ENCODE measurements around the gene UBXN1.

The UBXN1 gene

DNA sequence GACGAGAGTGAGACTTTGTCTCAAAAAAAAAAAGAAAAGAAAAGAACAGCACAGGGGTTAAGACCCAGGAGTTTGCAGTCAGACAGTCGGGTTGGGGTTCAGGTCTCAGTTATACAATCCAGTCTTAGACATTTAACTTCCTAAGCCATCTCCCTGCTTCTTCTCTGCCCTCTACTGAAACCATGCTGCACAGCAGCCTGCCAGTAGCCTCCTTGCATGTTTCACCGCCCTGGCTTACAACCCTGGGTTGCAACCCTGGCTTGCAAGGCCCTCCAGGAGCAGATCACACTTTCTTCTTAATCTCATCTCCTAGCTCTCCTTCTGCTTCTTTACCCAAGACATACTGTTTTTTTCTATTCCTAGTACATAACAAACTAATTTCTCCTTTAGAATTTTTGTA, 51.2 kb downstream of the UBXN1 start:
- POLR2A ChIA-PET: interaction anchor here (1.0 kb wide), 1 partner anchor 36 kb away, joined by 3 read pairs; the partner anchor contains the start of gene TUT1

More for the DNA sequence above, 51.2 kb downstream of the UBXN1 start:
- DNase-seq (ENCODE audit: low read depth, low spot score): no peak
- CTCF ChIA-PET: interaction anchor here (1.0 to 1.5 kb wide), 2 partner anchors 17 to 34 kb away, joined by 3 to 4 read pairs; no protein-coding TSS in a partner anchor
- H3K4me3 ChIP-seq (ENCODE audit: low read depth, low read length): no peak overlapping the region
- TF ChIP-seq, protein P1, sequence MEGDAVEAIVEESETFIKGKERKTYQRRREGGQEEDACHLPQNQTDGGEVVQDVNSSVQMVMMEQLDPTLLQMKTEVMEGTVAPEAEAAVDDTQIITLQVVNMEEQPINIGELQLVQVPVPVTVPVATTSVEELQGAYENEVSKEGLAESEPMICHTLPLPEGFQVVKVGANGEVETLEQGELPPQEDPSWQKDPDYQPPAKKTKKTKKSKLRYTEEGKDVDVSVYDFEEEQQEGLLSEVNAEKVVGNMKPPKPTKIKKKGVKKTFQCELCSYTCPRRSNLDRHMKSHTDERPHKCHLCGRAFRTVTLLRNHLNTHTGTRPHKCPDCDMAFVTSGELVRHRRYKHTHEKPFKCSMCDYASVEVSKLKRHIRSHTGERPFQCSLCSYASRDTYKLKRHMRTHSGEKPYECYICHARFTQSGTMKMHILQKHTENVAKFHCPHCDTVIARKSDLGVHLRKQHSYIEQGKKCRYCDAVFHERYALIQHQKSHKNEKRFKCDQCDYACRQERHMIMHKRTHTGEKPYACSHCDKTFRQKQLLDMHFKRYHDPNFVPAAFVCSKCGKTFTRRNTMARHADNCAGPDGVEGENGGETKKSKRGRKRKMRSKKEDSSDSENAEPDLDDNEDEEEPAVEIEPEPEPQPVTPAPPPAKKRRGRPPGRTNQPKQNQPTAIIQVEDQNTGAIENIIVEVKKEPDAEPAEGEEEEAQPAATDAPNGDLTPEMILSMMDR (IDR thresholded peaks at IDR 0.05; ENCODE audit: insufficient read depth, low read length, missing control alignments): no peak
